Fibroblast of peridontal ligament (primary cell): ENCODE results near the gene STIM2.

Experiments used
- DNase-seq: peaks from one replicate; pipeline ENCODE4 v3.0.0-alpha.2; 2010; ENCODE audit errors: extremely low read depth

STIM2 gene

GRCh38 chr4:26900765-26901164 lies 40.1 kb downstream of the STIM2 start:
- DNase-seq = no peak

GRCh38 chr4:26905172-26905571 lies 44.5 kb downstream of the STIM2 start:
- no peak for DNase-seq

- no peak for DNase-seq
Observed at GRCh38 chr4:26907731-26908599, 47.3 kb downstream of the STIM2 start.

GRCh38 chr4:26909369-26909768 lies 48.7 kb downstream of the STIM2 start:
- DNase-seq = no peak

- DNase-seq = no peak
Observed at GRCh38 chr4:26911254-26911653, 50.6 kb downstream of the STIM2 start.

- DNase-seq = no peak
Observed at GRCh38 chr4:26912069-26912468, 51.4 kb downstream of the STIM2 start.

GRCh38 chr4:26912810-26913209 lies 52.2 kb downstream of the STIM2 start:
- no peak for DNase-seq

GRCh38 chr4:26916195-26916594 lies 55.6 kb downstream of the STIM2 start:
- DNase-seq = no peak

- DNase-seq = no peak
Observed at GRCh38 chr4:26930964-26931363, 70.3 kb downstream of the STIM2 start.

- no peak for DNase-seq
Observed at GRCh38 chr4:26931451-26931850, 70.8 kb downstream of the STIM2 start.

- peak; percentile 9 for DNase-seq
Observed at GRCh38 chr4:26931966-26932365, 71.3 kb downstream of the STIM2 start.

GRCh38 chr4:26935397-26935796 lies 74.8 kb downstream of the STIM2 start:
- no peak for DNase-seq

- no peak for DNase-seq
Observed at GRCh38 chr4:26936284-26937065, 75.8 kb downstream of the STIM2 start.

GRCh38 chr4:26937139-26937538 lies 76.5 kb downstream of the STIM2 start:
- no peak for DNase-seq

GRCh38 chr4:26937567-26937966 lies 76.9 kb downstream of the STIM2 start:
- no peak for DNase-seq

GRCh38 chr4:26938516-26938915 lies 77.9 kb downstream of the STIM2 start:
- DNase-seq = no peak

GRCh38 chr4:26941951-26942350 lies 81.3 kb downstream of the STIM2 start:
- no peak for DNase-seq

GRCh38 chr4:26942871-26943270 lies 82.2 kb downstream of the STIM2 start:
- DNase-seq = no peak

GRCh38 chr4:26943391-26943790 lies 82.8 kb downstream of the STIM2 start:
- DNase-seq = no peak

GRCh38 chr4:26945794-26946193 lies 85.2 kb downstream of the STIM2 start:
- no peak for DNase-seq

GRCh38 chr4:26947318-26947717 lies 86.7 kb downstream of the STIM2 start:
- no peak for DNase-seq

GRCh38 chr4:26950446-26950845 lies 89.8 kb downstream of the STIM2 start:
- DNase-seq = no peak

- DNase-seq = no peak
Observed at GRCh38 chr4:26952891-26953290, 92.2 kb downstream of the STIM2 start.
